Naive thymus-derived CD4-positive, alpha-beta T cell (primary cell): ENCODE measurements around the gene MVK. TPM values are rescaled to one million over a fixed set of nuclear protein-coding genes. Genes with fewer than 3 reads are reported as not detected.

Source experiments
- ATAC-seq: fragments of 150-1000 bp; cut with Tn5 transposase; 2 replicates; pipeline ENCODE4 v1.10.0; 2021; ENCODE audit warnings: mild to moderate bottlenecking, moderate library complexity
- CTCF ChIA-PET: fragments of 350-600 bp; sonication (Branson Sonifier 250); formaldehyde crosslinking; loops from one replicate; lab custom pipeline; 2021; ENCODE audit warnings: antibody characterized with exemption; lab: Charles Lee
- POLR2A ChIA-PET: fragments of 350-600 bp; sonication (Branson Sonifier 250); formaldehyde crosslinking; loops from one replicate; lab custom pipeline; 2021; ENCODE audit warnings: antibody characterized with exemption, inconsistent platforms; lab: Charles Lee
- DNase-seq, 9 donors: peaks; one replicate each; pipeline versions ENCODE4 v3.0.0 to v3.0.0-alpha.2; 2020 to 2022; ENCODE audit warnings: mixed read lengths in 1 of 9
- H3K27ac ChIP-seq: one replicate; pipeline ENCODE4 v1.7.0; 2013; ENCODE audit warnings: mild to moderate bottlenecking, low read depth, low read length, moderate library complexity
- H3K27me3 ChIP-seq, 2 donors: one replicate each; pipeline ENCODE4 v1.7.0; 2013; ENCODE audit warnings: low read length in 2 of 2, mild to moderate bottlenecking in 2 of 2, moderate library complexity in 2 of 2; ENCODE audit not compliant: control insufficient read depth in 2 of 2, insufficient read depth in 2 of 2
- H3K36me3 ChIP-seq, 3 experiments: 1 replicate in 2 of 3; 2 replicates in 1 of 3; pipeline ENCODE4 v1.7.0; 2013; ENCODE audit warnings: low read length in 3 of 3, mild to moderate bottlenecking in 3 of 3, moderate library complexity in 1 of 3; ENCODE audit not compliant: insufficient read depth in 3 of 3, control insufficient read depth in 2 of 3
- H3K4me1 ChIP-seq, 2 donors: one replicate each; pipeline ENCODE4 v1.7.0; 2013; ENCODE audit warnings: low read length in 2 of 2, mild to moderate bottlenecking in 2 of 2, moderate library complexity in 1 of 2; ENCODE audit not compliant: control insufficient read depth in 2 of 2, insufficient read depth in 2 of 2
- H3K4me3 ChIP-seq: 2 replicates; pipeline ENCODE4 v1.7.0; 2013; ENCODE audit warnings: mild to moderate bottlenecking, low read length
- H3K9me3 ChIP-seq, 3 experiments: 1 replicate in 2 of 3; 2 replicates in 1 of 3; pipeline ENCODE4 v1.7.0; 2013; ENCODE audit warnings: low read length in 3 of 3; ENCODE audit not compliant: control insufficient read depth in 2 of 3
- H3K27ac Mint-ChIP-seq, 9 donors: one replicate each; pipeline ENCODE4 v1.8.0; 2020 to 2022; ENCODE audit warnings: mixed read lengths in 9 of 9, mild to moderate bottlenecking in 8 of 9, moderate library complexity in 5 of 9, inconsistent platforms in 2 of 9
- H3K27me3 Mint-ChIP-seq, 5 donors: one replicate each; pipeline ENCODE4 v1.8.0; 2021 to 2022; ENCODE audit warnings: mixed read lengths in 5 of 5, mild to moderate bottlenecking in 1 of 5
- H3K36me3 Mint-ChIP-seq, 5 donors: one replicate each; pipeline ENCODE4 v1.8.0; 2020 to 2022; ENCODE audit warnings: mixed read lengths in 5 of 5, mild to moderate bottlenecking in 3 of 5, inconsistent platforms in 1 of 5
- H3K4me1 Mint-ChIP-seq, 7 donors: one replicate each; pipeline ENCODE4 v1.8.0; 2020 to 2022; ENCODE audit warnings: mixed read lengths in 7 of 7, mild to moderate bottlenecking in 3 of 7, inconsistent platforms in 1 of 7
- H3K4me3 Mint-ChIP-seq, 10 donors: one replicate each; pipeline ENCODE4 v1.8.0; 2020 to 2022; ENCODE audit warnings: mild to moderate bottlenecking in 10 of 10, mixed read lengths in 10 of 10, moderate library complexity in 6 of 10, inconsistent platforms in 2 of 10
- H3K9me3 Mint-ChIP-seq, 11 donors: one replicate each; pipeline ENCODE4 v1.8.0; 2020 to 2022; ENCODE audit warnings: mixed read lengths in 11 of 11, mild to moderate bottlenecking in 4 of 11, inconsistent platforms in 1 of 11, moderate library complexity in 1 of 11
- intact Hi-C, 2 donors: fragments of 100-400 bp; cut with micrococcal nuclease; formaldehyde crosslinking; loops; one replicate each; pipeline ENCODE4 v1.15.1; 2023
- polyA plus RNA-seq, 2 donors: library from polyadenylated mRNA; unstranded; fragments of 300-500 nt; fragmentation: Illumina TruSeq; gene quantifications; one replicate each; pipeline ENCODE4 v1.2.3, GENCODE V29; 2021
- total RNA-seq, 6 experiments: library from RNA in 5 of 6; stranded (reverse) in 5 of 6; gene quantifications; 1 replicate in 5 of 6; 2 replicates in 1 of 6; pipeline ENCODE4 v1.2.3 and lab custom pipeline; 2021 to 2026

Gene MVK
- total and polyA plus RNA-seq, 7 experiments from 2014 or later, result 1.7 to 14.8 (median 11.7) TPM

DNA sequence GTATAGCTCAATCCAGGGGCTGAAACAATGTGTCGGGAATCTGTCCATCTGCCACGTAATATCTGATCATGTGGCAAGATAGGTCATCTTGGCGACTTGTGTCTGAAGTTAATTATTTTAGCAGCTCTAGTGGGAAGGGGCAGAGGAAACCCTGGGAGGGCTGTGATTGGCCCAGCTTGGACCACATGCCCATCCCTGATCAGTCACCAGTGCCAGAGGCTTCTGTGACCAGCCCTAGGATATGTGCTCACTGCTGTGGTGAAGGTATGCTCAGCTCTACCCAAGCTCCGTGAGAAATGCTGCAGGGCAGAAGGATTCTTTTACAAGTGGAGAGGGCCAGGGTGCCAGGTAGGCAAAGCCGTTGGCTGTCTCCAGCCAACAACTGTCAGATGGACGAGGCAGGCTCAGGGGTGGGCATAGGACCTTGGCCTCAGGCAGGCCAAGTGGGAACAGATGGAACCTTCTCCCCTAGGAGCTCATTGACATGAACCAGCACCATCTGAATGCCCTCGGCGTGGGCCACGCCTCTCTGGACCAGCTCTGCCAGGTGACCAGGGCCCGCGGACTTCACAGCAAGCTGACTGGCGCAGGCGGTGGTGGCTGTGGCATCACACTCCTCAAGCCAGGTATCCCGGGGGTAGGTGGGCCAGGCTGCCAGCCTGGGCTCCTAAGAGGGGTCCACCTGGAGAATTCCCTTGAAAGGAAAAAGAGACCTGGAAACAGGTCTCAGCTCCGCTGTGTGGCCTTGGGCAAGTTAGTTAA lies 21.1 kb downstream of the MVK start:
- Mint-ChIP-seq H3K9me3 (no peaks in the 10 kb centered on the region), H3K36me3 (peaks cover 0 to 9% (median 2%) of the 10 kb centered on the region in 5 donors), H3K27me3 (no peaks in the 10 kb centered on the region), H3K4me1 (peaks cover 8 to 32% (median 26%) of the 10 kb centered on the region in 7 donors), H3K27ac (peak overlapping the region in 1 of 9 donors; percentile 46), H3K4me3 (peak overlapping the region in 2 of 10 donors; percentile 16 to 40)
- Histone ChIP-seq H3K9me3 (no peaks in the 10 kb centered on the region), H3K27ac (no peak overlapping the region), H3K4me3 (no peak overlapping the region), H3K4me1 (peaks cover 5 to 9% of the 10 kb centered on the region in 2 donors), H3K27me3 (no peaks in the 10 kb centered on the region), H3K36me3 (peaks cover 0 to 27% (median 3%) of the 10 kb centered on the region in 3 experiments)
- ChIA-PET POLR2A (no interaction called here), CTCF (interaction anchor here (1.0 kb wide), 1 partner anchor 182 kb away, joined by 3 read pairs; no protein-coding TSS in a partner anchor)
- intact Hi-C loops, result no loop called here
- ATAC-seq (no peak), DNase-seq (no peak)

DNA sequence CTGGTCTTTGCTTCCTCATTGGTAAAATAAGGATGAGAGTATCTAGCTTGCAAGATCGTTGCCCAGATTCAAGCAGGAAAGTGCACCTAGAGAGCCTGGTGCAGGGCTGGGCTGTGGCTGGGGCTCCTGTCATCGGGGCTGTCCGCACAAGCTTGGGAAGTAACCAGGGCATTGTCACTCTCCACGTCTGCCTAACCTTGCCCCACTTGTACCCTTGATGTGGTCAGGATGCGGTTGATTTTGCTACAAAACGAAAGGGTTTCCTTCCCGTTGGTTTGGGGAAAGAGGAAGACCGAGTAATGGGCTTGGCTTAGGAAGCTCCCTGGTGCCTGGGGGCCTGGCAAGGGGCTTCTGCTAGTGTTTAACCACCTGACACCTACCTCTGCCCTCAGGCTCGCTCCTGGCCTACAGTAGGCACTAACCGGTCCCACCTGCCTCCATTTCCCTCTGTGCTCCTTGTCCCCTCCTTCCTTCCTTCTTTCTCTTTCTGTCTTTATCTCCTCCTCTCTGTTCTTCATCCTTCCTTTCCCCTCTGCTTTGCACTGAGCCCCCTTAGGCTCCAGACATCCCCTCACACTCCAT lies 21.8 kb downstream of the MVK start:
- intact Hi-C loops, result no loop called here
- peaks cover 0 to 9% (median 2%) of the 10 kb centered on the region in 5 donors for H3K36me3 Mint-ChIP-seq
- peaks cover 5 to 9% of the 10 kb centered on the region in 2 donors for H3K4me1 ChIP-seq
- no peak overlapping the region for H3K4me3 ChIP-seq
- no peaks in the 10 kb centered on the region for H3K9me3 Mint-ChIP-seq
- no peaks in the 10 kb centered on the region for H3K27me3 Mint-ChIP-seq
- peaks cover 8 to 32% (median 26%) of the 10 kb centered on the region in 7 donors for H3K4me1 Mint-ChIP-seq
- ATAC-seq (peak; percentile 54), DNase-seq (peak in 3 of 9 donors; percentile 13 to 66 (median 19))
- no peaks in the 10 kb centered on the region for H3K27me3 ChIP-seq
- no peak overlapping the region for H3K27ac ChIP-seq
- ChIA-PET CTCF (no interaction called here), POLR2A (no interaction called here)
- peak overlapping the region in 4 of 9 donors; percentile 13 to 46 (median 24) for H3K27ac Mint-ChIP-seq
- peaks cover 0 to 23% (median 3%) of the 10 kb centered on the region in 3 experiments for H3K36me3 ChIP-seq
- H3K4me3 Mint-ChIP-seq, result peak overlapping the region in 3 of 10 donors; percentile 11 to 40 (median 26)
- H3K9me3 ChIP-seq, result no peaks in the 10 kb centered on the region

GRCh38 chr12:109596418-109597244 lies 23.0 kb downstream of the MVK start:
- intact Hi-C loops, result loop anchor here (1.0 kb wide), 4 partner anchors 118 to 284 kb away; partner anchors contain the start of gene GLTP (in 1 of the 2)
- no peaks in the 10 kb centered on the region for H3K27me3 ChIP-seq
- Mint-ChIP-seq H3K4me3 (peak overlapping the region in 1 of 10 donors; percentile 40), H3K4me1 (peaks cover 8 to 32% (median 26%) of the 10 kb centered on the region in 7 donors), H3K27me3 (peaks cover 0 to 2% (median 0%) of the 10 kb centered on the region in 5 donors), H3K9me3 (no peaks in the 10 kb centered on the region), H3K36me3 (peaks cover 0 to 5% (median 2%) of the 10 kb centered on the region in 5 donors), H3K27ac (no peak overlapping the region)
- ChIA-PET CTCF (interaction anchor here (0.7 to 3.3 kb wide), 7 partner anchors 8 to 181 kb away, joined by 3 to 27 read pairs (median 5); partner anchors contain the start of gene MVK), POLR2A (no interaction called here)
- no peaks in the 10 kb centered on the region for H3K9me3 ChIP-seq
- peaks cover 0 to 11% (median 3%) of the 10 kb centered on the region in 3 experiments for H3K36me3 ChIP-seq
- DNase-seq (no peak), ATAC-seq (no peak)
- peaks cover 5 to 9% of the 10 kb centered on the region in 2 donors for H3K4me1 ChIP-seq
- no peak overlapping the region for H3K27ac ChIP-seq
- no peak overlapping the region for H3K4me3 ChIP-seq

GRCh38 chr12:109597414-109597794 lies 23.8 kb downstream of the MVK start:
- peaks cover 0 to 4% (median 2%) of the 10 kb centered on the region in 5 donors for H3K36me3 Mint-ChIP-seq
- CTCF ChIA-PET, result interaction anchor here (0.6 to 3.3 kb wide), 10 partner anchors 9 to 248 kb away, joined by 3 to 27 read pairs (median 4); partner anchors contain the start of gene MVK
- intact Hi-C loops, result loop anchor here (1.0 kb wide), 4 partner anchors 117 to 283 kb away; partner anchors contain the start of gene GLTP (in 1 of the 2)
- H3K27me3 Mint-ChIP-seq, result peaks cover 0 to 2% (median 0%) of the 10 kb centered on the region in 5 donors
- no peak overlapping the region for H3K27ac Mint-ChIP-seq
- H3K9me3 Mint-ChIP-seq, result no peaks in the 10 kb centered on the region
- H3K4me1 Mint-ChIP-seq, result peaks cover 8 to 32% (median 26%) of the 10 kb centered on the region in 7 donors
- ATAC-seq, result no peak
- H3K4me3 Mint-ChIP-seq, result peak overlapping the region in 3 of 10 donors; percentile 2 to 32 (median 22)
- H3K4me1 ChIP-seq, result peaks cover 5 to 9% of the 10 kb centered on the region in 2 donors
- H3K36me3 ChIP-seq, result peaks cover 0 to 3% (median 0%) of the 10 kb centered on the region in 3 experiments
- no peak for DNase-seq
- POLR2A ChIA-PET, result no interaction called here
- H3K9me3 ChIP-seq, result no peaks in the 10 kb centered on the region
- H3K4me3 ChIP-seq, result no peak overlapping the region
- no peaks in the 10 kb centered on the region for H3K27me3 ChIP-seq
- no peak overlapping the region for H3K27ac ChIP-seq

GRCh38 chr12:109597795-109598427 lies 24.3 kb downstream of the MVK start:
- H3K4me1 ChIP-seq, result peaks cover 5 to 9% of the 10 kb centered on the region in 2 donors
- Mint-ChIP-seq H3K27me3 (peaks cover 0 to 2% (median 0%) of the 10 kb centered on the region in 5 donors), H3K9me3 (no peaks in the 10 kb centered on the region), H3K27ac (peak overlapping the region in 1 of 9 donors; percentile 70), H3K36me3 (peaks cover 0 to 4% (median 0%) of the 10 kb centered on the region in 5 donors), H3K4me3 (peak overlapping the region in 3 of 10 donors; percentile 2 to 32 (median 22)), H3K4me1 (peaks cover 8 to 32% (median 26%) of the 10 kb centered on the region in 7 donors)
- POLR2A ChIA-PET, result interaction anchor here (0.6 kb wide), 1 partner anchor 1843 kb away, joined by 5 read pairs; no protein-coding TSS in a partner anchor
- CTCF ChIA-PET, result interaction anchor here (0.6 to 3.3 kb wide), 11 partner anchors 11 to 247 kb away, joined by 3 to 27 read pairs (median 4); partner anchors contain the start of gene MVK
- H3K36me3 ChIP-seq, result no peaks in the 10 kb centered on the region
- DNase-seq (peak; percentile 24 to 65 (median 48)), ATAC-seq (peak; percentile 72)
- no peaks in the 10 kb centered on the region for H3K27me3 ChIP-seq
- H3K4me3 ChIP-seq, result no peak overlapping the region
- H3K9me3 ChIP-seq, result no peaks in the 10 kb centered on the region
- intact Hi-C loops, result loop anchor here (1.0 kb wide), 4 partner anchors 116 to 282 kb away; partner anchors contain the start of gene GLTP (in 1 of the 2)
- no peak overlapping the region for H3K27ac ChIP-seq
